GM13976 (cell line): ENCODE results near the gene C1QA.

Experiments used
- DNase-seq: peaks from one replicate; pipeline ENCODE4 v3.0.0; 2012; ENCODE audit warnings: low spot score
- CTCF ChIP-seq: IDR thresholded peaks from 2 replicates; pipeline ENCODE4 v1.5.1; 2012; ENCODE audit warnings: borderline replicate concordance, mild to moderate bottlenecking; ENCODE audit not compliant: insufficient read depth; ENCODE audit errors: extremely low read depth, missing control alignments, control extremely low read depth
- in situ Hi-C: fragments of 300-500 bp; cut with MboI; formaldehyde crosslinking; loops from one replicate; pipeline ENCODE4 v1.12.0; 2022; ENCODE audit warnings: low sequenced_read_pairs, mixed read lengths, inconsistent platforms; ENCODE audit not compliant: unreplicated experiment

The C1QA gene

GRCh38 chr1:22637907-22638445, 1.5 kb downstream of the C1QA start:
- DNase-seq = no peak
- in situ Hi-C loops = loop anchor here (25.0 kb wide), 1 partner anchor 501 kb away; the partner anchor contains the start of gene WNT4
- TF ChIP-seq CTCF = no peak

GRCh38 chr1:22638476-22639234, 2.2 kb downstream of the C1QA start:
- in situ Hi-C loops = loop anchor here (25.0 kb wide), 1 partner anchor 501 kb away; the partner anchor contains the start of gene WNT4
- no peak for TF ChIP-seq CTCF
- DNase-seq = no peak

- no peak for TF ChIP-seq CTCF
- DNase-seq = no peak
- in situ Hi-C loops = loop anchor here (25.0 kb wide), 1 partner anchor 502 kb away; the partner anchor contains the start of gene WNT4
These were observed 2.9 kb downstream of the C1QA start for GRCh38 chr1:22639286-22639685.

- TF ChIP-seq CTCF = no peak
- in situ Hi-C loops = loop anchor here (10.0 to 25.0 kb wide), 2 partner anchors 216 to 504 kb away; partner anchors contain the start of gene WNT4
- DNase-seq = no peak
These were observed 4.8 kb downstream of the C1QA start for GRCh38 chr1:22641247-22641646.

- in situ Hi-C loops = loop anchor here (10.0 to 25.0 kb wide), 2 partner anchors 217 to 505 kb away; partner anchors contain the start of gene WNT4
- peak; percentile 89 for DNase-seq
- TF ChIP-seq CTCF = peak; percentile 93
These were observed 5.6 kb downstream of the C1QA start for GRCh38 chr1:22641906-22642636.

GRCh38 chr1:22643381-22643780, 7.0 kb downstream of the C1QA start, which contains the start of gene C1QC:
TSS of gene C1QC (plus strand) at chr1:22643633. CDS start at chr1:22644024, 391 bp downstream.
- DNase-seq = no peak
- in situ Hi-C loops = loop anchor here (10.0 to 25.0 kb wide), 2 partner anchors 219 to 506 kb away; partner anchors contain the start of gene WNT4
- TF ChIP-seq CTCF = no peak
